NCI-H2081 (cell line): ENCODE measurements around the gene KCNJ14.
"Not testable (repeated sequence)": the region's sequence is repeated elsewhere in the genome, so short reads cannot be mapped to it uniquely, and the experiment has no call there.

Experiments
- DNase-seq, 2 experiments: peaks; one replicate each; lab custom pipeline; 2025; lab: John Stamatoyannopoulos, UW

KCNJ14 gene

DNA sequence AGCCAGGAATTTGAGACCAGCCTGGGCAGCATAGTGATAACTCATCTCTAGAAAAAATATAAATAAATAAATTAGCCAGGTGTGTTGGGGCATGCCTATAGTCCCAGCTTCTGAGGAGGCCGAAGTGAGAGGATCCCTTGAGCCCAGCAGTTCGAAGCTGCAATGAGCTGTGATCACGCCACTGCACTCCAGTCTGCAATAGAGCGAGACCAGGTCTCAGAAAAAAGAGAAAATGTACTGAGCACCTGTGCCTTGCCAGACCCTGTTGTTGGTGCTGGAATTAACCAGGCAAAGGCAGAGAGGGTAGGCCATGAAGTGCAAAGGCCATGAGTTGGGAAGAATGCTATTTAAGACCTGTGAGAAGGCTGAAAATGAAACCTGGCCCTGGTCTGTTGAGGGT lies 16.5 kb downstream of the KCNJ14 start:
- DNase-seq = no peak

DNA sequence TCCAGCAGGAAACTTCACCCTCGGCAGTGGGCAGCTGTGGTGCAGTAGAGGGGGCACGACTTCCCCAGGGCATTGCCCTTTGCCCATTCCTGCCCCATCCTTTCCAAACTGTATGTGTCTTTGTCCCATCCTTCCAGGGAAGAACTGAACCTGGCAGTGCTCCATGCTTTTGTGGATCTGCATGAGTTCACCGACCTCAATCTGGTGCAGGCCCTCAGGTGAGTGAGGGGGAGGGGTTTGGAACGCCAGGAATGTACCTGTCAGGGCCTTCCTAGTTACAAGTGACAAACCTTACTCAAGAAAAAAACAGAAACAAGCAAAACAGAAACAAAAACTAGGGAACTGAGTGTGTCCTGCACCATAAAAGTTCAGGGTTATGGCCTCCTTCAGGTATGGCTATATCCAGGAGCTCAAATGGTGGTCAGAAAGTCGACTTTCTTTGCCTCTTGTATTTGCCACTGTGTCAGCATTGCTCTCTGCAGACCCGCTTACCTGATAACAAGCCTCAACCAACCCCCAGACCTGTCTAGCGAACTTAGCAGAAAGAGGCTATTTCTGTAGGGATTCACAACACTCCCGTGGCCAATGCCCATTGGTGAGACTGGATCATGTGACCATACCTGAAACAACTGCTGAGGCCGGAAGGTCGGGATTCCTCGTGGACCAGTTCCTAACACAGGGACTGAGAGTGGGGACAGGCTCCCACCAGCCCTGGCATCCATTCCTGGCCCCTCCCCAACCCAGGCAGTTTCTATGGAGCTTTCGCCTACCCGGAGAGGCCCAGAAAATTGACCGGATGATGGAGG lies 18.0 kb downstream of the KCNJ14 start:
- DNase-seq = no peak

DNA sequence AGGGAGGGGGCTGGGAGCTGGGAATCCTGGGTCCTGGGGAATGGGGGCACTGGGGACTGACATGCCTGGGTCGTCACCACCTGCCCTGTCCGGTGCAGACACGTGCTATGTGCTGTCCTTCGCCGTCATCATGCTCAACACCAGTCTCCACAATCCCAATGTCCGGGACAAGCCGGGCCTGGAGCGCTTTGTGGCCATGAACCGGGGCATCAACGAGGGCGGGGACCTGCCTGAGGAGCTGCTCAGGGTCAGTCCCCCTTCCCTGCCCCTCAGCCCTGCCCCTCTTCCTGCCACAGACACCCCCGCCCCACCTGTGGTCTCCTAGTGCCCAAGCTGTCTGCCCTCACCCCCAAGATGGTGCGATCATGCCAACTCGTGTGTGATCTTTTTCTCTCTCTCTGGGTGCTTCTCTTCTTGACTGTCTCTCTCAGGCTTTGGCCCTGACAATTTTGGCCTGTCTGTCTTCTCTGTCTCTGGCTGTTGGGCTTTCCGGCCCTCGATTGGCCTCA lies 18.8 kb downstream of the KCNJ14 start:
- DNase-seq = no peak

DNA sequence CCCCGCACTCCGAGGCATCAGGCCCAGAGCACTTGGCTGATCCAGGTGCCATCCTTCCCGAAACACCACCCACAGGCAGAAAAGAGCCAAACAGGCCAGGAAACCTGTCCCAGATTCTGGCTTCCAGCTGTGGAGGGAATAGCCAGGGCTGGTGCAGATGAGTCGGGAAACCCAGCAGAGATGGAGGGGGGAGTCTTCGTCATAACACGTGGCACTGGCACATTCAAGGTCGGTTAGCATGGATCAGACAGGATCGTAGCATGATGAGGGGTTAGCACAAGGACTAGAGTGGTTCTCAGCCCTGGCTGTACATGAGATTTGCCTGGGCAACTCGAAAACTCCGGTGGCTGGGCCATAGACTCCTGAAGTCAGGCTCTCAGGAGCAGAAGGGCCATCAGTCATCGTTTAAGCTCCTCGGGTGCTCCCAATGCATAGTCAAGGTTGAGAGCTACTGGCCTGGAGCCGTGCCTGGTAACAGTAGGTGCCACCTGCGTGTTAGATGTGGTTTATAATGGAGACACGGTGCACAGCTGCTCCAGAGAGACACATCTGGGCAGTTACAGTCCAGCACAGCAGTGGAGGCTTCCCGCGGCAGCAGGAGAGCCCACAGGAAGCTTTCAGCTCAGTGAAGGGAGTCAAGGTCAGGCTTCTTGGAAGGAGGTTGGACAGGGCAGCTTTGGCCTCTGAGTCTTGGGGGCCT lies 20.1 kb downstream of the KCNJ14 start:
- no peak for DNase-seq

DNA sequence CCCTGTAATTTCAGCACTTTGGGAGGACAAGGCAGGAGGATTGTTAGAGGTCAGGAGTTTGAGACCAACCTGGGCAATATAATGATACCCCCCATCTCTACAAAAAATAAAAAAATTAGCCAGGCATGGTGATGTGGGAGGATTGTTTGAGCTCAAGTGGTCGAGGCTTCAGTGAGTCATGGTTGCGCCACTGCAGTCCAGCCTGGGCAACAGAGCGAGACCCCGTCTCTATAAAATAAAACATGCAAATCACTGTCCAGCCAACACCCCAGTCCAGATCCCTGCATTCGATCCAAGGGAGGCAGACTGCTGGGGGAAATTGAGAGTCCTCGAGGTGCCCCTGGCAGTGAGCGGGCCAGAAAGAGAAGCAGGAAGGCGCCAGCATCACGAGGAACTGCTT lies 20.8 kb downstream of the KCNJ14 start:
- DNase-seq = no peak

DNA sequence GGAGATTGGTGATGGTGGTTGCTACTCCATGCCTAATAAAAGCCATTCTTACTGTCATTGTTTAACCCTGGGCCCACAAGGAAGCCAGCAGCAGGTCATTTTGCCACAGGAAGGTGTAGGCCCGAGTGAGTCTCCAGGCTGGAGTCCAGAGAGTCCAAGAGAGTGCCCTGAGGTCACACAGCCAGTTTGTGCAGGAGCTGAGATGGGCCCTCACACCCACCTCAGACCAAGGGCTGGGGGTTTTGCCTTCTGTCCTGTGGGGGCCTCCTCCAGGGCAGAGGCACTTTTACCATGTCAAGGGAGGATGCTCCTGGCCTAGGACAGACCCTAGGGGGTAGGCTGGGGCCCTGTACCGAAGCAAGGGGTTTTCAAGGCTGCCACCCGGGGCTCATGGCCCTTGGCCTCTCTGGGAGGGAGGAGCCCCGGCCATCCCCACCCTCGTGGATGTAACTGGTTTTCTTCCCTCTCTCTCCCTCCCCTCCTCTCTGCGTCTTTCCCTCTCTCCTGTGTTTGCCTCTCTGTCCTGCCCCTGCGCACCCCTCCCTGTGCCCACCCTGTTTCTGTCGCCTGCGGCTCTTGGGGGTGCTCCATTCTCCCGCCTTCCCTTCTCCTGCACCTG lies 21.8 kb downstream of the KCNJ14 start:
- DNase-seq = no peak

DNA sequence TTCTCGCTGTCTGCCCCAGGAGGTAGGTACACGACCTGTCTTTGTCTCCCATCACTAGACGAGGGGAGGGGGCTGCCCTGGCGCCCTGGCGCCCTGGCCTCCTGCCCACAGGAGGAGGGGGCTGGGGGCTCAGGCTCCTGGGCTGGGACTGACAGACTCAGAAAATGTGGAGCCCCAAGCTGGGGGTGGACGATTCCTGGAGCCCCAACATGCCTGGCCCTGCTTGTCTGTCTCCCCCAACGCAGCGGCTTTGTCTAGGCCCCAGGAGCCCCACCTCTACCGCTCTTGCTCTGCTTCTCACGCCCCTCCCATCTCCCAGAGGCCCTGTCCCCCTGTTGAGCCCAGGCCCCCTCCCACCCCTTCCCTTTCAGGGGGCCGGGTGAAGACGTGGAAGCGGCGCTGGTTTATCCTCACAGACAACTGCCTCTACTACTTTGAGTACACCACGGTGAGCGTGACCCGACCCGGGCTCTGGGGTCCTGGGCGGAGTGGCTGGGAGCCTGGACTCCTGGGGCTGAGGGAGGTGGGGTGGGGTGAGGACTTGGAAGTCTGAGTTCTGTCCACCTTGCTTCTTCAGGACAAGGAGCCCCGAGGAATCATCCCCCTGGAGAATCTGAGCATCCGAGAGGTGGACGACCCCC lies 22.4 kb downstream of the KCNJ14 start:
- DNase-seq = no peak

DNA sequence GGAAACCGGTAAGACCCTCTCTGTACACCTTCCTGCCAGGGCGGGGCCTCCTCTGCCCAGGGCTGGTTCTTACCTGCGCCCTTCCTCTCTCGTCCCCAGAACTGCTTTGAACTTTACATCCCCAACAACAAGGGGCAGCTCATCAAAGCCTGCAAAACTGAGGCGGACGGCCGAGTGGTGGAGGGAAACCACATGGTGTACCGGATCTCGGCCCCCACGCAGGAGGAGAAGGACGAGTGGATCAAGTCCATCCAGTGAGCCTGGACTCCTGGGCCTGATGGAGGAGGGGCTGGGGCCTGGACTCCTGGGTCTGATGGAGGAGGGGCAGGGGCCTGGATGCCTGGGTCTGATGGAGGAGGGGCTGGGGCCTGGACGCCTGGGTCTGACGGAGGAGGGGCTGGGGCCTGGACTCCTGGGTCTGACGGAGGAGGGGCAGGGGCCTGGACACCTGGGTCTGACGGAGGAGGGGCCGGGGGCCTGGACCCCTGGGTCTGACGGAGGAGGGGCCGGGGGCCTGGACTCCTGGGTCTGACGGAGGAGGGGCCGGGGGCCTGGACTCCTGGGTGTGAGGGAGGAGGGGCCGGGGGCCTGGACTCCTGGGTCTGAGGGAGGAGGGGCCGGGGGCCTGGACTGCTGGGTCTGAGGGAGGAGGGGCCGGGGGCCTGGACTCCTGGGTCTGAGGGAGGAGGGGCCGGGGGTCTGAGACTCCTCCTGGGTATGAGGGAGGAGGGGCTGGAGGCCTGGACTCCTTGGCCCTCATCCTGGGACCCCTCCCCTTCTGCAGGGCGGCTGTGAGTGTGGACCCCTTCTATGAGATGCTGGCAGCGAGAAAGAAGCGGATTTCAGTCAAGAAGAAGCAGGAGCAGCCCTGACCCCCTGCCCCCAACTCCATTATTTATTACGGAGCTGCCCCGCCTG lies 23.2 kb downstream of the KCNJ14 start:
- DNase-seq = no peak

DNA sequence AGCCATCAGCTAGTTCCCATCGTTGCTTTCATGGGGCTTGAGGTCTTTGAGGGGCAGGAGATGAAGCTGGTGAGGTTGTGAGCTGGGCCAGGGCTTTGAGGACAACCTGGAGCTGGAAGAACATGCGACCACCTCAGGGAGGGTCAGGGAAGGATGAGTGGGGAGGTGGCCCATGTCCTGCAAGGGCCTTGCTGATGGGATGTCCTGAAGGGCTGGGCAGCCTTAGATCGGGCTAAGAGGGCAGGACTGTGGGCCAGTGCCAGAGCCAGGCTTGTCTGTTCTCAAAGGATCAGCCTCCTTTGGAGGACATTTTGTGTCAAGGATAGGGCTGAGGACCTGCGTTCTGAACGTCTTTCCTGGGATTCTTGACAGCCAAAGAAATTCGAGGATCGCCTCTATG lies 24.3 kb downstream of the KCNJ14 start:
- DNase-seq = no peak

DNA sequence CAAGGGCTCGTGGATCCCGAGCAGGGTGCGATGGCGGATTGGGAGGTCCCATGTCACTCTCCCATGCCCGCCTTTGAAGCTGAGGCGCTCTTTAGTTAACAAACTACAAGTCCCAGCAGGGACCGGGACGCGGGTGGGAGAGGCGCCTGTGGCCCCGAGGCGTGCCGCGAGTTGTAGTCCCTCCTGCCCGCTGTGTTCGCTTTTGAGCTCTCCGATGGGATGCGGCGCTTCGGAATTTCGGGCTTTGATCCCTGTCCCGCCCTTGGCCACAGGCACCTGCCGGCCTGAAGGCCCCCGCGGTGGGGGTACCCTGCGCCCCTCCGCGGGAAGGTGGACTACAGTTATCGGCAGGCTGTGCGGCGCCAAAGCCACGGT lies 24.8 kb downstream of the KCNJ14 start:
- DNase-seq = no peak

DNA sequence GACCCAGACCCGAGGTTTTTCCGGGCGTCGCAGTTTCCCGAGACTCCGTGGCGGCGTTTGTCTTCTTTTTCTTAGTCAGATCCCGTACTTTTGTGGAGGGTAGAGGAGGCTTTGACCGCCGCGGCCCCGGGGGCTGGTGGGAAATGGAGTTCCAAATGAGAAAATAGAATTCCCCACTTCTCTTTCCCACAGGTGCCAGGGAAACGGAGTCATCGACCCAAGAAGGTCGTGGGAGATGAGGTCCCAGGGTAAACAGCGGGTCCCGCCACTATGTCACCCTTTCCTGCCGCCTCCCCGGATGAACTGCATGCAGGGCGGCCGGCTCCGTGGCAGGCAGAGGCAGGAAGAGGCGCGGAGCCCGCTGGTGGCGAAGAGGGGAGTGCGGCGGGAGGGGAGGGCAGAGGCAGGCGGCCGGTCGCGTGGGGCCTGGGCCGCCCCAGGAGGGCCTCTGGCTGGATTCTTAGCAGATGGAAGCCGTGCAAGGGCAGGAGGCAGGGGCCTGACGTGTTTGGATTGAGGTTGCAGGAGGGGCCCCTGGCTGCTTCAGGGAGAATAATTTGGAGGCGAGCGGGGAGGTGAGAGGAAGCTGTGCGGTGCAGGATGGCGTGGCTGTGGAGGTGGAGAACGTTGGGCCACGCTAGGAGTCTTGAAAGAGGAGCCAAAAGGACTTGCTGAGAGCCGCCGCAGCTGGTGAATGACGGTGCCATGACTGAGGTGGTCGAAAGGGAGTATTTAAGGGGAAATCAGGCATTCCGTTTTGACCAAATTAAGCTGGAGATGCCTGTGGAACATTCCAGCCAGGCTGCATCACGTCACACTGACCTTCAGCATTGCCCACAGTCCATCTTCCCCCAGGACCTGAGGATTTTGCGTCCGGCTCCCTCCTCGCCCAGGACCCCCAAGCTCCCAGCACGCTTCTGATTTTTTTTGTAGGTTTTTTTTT lies 25.5 kb downstream of the KCNJ14 start:
- DNase-seq = no peak

DNA sequence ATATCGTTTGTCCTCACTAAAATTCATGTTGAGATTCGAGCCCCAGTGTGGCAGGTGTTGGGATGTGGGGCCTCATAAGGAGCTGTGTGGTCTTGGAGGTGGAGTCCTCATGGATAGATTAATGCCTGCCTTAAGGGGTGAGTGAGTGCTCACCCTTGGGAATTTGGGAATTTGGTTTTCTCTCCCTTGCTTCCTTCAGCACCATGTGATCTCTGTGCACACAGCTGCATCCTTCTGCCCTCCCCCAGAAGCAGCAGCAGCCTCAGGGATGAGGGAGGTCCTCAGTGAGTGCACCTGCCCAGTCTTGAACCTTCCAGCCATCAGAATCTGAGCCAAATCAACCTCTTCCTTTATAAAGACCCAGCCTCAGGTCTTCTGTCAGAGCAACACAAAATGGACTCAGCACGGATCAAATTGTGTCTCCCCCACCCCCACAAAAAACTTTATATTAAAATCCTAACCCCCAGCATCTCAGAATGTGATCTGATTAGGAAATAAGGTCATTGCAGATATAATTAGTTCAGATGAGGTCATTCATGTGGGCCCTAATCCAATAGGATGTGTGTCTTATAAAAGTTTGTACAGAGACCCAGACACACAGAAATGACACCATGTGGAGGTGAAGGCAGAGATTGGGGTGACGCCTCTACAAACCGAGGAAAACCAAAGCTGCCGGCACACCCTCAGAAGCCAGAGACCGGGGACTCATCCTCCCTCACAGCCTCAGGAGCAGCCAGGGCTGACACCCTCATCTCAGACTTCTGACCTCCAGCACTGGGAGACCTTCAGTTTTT lies 26.7 kb downstream of the KCNJ14 start:
- peak in 1 of 2 experiments; percentile 23 for DNase-seq

DNA sequence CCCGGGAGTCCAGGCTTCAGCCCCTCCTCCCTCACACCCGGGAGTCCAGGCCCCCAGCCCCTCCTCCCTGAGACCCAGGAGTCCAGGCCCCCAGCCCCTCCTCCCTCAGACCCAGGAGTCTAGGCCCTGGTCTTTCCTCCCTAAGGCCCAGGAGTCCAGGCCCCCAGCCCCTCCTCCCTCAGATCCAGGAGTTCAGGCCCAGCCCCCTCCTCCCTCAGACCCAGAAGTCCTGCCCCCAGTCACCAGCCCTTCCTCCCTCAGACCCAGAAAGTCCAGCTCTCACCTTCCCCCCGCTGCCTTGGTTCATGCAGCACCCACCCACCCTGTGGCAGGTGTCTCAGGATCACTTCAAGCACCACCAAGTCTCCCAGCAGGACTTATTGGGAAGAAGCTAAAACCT lies 27.9 kb downstream of the KCNJ14 start:
- no peak for DNase-seq

DNA sequence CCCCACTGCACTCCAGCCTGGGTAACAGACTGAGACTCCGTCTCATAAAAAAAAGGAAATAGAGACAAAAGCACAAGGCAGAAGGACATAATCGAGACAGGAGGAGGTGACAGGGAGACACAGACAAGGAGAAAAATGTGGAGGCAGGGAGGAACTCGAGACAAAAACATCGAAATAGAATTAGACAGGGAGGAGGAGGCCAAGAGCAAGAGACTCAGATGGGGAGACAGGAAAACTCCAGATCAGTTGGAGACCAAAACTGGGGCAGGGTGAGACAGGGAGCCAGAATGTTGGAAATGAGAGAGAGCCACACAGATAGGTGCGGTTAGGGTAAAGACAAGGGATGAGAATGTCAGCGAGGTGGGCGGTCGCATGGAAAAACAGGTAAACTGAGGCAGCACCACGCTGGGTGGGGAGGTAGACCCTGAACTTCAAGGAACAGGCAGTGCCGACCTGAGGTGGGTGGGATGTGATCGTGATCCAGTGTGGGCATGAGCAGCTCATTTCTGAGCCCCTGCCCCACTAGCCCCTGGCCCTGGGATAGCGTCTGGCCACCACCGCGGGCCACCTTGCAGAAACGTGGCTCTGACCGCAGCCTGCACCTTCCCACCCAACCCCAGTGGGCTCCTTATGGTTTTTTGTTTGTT lies 29.0 kb downstream of the KCNJ14 start:
- no peak for DNase-seq

DNA sequence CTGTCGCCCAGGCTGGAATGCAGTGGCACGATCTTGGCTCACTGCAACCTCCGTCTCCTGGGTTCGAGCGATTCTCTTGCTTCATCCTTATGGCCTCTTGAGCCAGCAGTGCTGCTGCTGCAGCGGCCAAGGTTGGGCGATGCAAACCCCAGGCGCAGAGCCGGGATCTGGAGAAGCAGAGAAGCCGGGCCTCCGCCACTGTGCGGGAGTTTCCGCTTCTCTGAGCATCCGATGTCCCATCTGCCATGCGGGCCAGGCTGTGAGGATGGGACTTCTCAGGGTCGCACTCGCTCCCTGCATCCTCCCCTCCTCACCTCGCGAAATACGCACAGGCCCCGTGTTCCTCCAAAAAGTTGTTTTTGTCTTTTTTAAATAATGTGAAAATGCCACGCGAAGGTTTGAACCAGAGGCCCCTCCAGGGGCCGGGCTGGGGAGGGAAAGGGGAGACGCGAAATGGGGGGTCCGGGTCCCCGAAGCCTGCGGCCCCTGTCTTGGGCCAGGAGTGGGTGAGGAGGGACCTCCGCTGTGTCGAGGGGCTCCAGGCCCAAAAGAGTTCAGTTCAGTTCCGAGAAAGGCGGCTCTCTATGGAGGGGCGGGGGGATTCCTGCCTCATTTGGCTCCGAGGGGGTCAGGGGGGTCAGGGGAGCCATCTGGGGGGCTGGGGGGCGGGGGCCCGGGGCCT lies 29.7 kb downstream of the KCNJ14 start:
- DNase-seq = no peak

DNA sequence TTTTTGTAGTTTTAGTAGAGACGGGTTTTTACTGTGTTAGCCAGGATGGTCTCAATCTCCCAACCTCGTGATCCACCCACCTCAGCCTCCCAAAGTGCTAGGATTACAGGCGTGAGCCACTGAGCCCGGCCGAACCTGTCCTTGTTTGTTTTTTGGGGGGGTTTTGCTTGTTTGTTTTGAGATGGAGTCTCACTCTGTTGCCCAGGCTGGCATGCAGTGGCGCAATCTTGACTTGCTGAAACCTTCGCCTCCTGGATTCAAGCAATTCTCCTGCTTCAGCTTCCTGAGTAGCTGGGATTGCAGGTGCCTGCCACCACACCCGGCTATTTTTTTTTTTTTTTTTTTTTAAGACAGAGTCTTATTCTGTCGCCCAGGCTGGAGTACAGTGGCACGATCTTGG lies 31.3 kb downstream of the KCNJ14 start:
- DNase-seq = not testable (repeated sequence)

DNA sequence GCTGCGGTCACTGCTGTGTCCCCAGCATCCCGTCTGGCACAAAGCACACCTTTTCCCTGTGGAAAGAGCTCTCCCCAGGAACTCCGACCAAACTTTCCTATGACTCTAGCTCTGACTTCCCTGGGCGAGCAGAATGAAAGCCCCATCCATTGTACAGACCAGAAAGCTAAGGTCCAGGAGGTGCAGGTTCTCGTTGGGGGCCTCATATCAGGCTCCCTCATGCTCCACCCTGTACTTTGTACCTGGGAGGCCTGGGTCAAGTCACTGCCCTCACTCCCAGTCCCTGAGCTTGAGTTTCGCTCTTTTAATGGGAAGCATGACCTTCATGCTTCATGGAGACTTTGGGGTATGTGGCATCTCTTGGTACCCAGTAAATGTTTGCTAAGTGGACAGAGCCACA lies 32.2 kb downstream of the KCNJ14 start:
- DNase-seq = no peak

DNA sequence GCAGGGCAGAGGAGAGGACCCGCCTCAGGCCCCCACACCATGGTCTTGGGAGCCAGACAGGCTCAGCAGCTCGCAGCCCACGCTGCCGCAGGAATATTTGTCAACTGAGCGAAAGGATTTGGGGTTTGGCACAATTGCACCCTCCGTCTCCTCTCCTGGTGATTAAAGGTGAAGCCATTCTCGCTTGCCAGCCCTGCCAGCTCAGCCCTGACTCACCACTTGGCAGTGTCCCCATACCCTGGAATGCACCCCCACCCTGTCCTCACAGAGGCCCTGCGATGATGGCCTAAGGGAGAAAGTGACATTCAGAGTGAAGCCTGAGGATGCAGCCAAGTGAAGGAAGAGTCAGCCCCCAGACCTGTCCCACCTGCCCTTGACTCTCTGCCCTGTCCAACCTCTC lies 32.6 kb downstream of the KCNJ14 start:
- no peak for DNase-seq
